Vagina (tissue), 2 donors: ENCODE results near the gene MORF4L2.

Experiments used
- CTCF ChIP-seq, 3 experiments: fragments of 450-650 bp in 2 of 3; fragments of 200-600 bp in 1 of 3; sonication (generic) in 1 of 3; IDR thresholded peaks; one replicate each; pipeline ENCODE4 v1.5.1; 2017 to 2019; ENCODE audit warnings: antibody characterized with exemption in 3 of 3, mild to moderate bottlenecking in 2 of 3, moderate library complexity in 2 of 3
- POLR2AphosphoS5 ChIP-seq, 2 donors: sonication (generic); formaldehyde crosslinking; IDR thresholded peaks; one replicate each; pipeline ENCODE4 v1.9.0; 2017; ENCODE audit warnings: antibody characterized with exemption in 2 of 2, mild to moderate bottlenecking in 2 of 2, low read depth in 1 of 2; ENCODE audit not compliant: insufficient read depth in 1 of 2

DNA sequence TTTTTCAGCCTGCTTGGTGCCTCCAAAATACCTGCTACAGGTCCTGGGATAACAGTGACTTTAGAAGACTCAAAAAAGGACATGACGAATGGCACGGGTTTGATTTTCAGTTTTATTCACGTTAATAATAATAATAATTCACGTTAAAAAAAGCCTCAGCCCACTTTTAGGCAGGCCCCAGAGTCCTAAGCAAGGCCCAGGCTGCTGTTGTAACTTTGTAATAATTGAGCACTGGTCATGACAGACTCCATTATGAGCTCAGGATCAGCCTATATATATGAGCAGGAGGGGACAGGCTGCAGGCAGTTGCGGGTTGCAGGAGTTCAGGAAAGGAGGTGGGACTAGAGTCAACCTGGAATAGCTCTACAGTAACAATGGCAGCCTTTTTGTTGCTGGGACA is 24.1 kb upstream of the MORF4L2 start, which contains the start of gene TMEM31:
- no peak for TF ChIP-seq CTCF (IDR thresholded peaks at IDR 0.05)
- TF ChIP-seq POLR2AphosphoS5 (IDR thresholded peaks at IDR 0.05; ENCODE audit: insufficient read depth in 1 of 2, low read depth in 1 of 2): no peak
